HG03045 (cell line): ENCODE measurements around the gene TMEM175.

Experiments
- ATAC-seq: cut with Tn5 transposase; IDR thresholded peaks from one replicate; pipeline ENCODE4 v1.9.1; 2021; ENCODE audit warnings: mild to moderate bottlenecking, moderate library complexity; ENCODE audit not compliant: unreplicated experiment

The TMEM175 gene

GRCh38 chr4:898869-899555 lies 33.2 kb upstream of the TMEM175 start:
- ATAC-seq: no peak

GRCh38 chr4:899556-899906 lies 32.7 kb upstream of the TMEM175 start:
- ATAC-seq: no peak

- no peak for ATAC-seq
These were observed 32.2 kb upstream of the TMEM175 start for GRCh38 chr4:900073-900472.

- no peak for ATAC-seq
These were observed 31.5 kb upstream of the TMEM175 start for GRCh38 chr4:900721-901120.

- no peak for ATAC-seq
These were observed 30.9 kb upstream of the TMEM175 start for GRCh38 chr4:901192-901910.

- ATAC-seq: no peak
These were observed 28.9 kb upstream of the TMEM175 start for GRCh38 chr4:903066-904046.

GRCh38 chr4:905485-906338 lies 26.5 kb upstream of the TMEM175 start:
- no peak for ATAC-seq

- no peak for ATAC-seq
These were observed 25.7 kb upstream of the TMEM175 start for GRCh38 chr4:906339-907102.

- ATAC-seq: no peak
These were observed 25.2 kb upstream of the TMEM175 start for GRCh38 chr4:907103-907400.

- ATAC-seq: no peak
These were observed 24.4 kb upstream of the TMEM175 start for GRCh38 chr4:907691-908425.

GRCh38 chr4:909131-909571 lies 23.1 kb upstream of the TMEM175 start:
- ATAC-seq: no peak

- no peak for ATAC-seq
These were observed 22.4 kb upstream of the TMEM175 start for GRCh38 chr4:909821-910220.

GRCh38 chr4:910366-911091 lies 21.7 kb upstream of the TMEM175 start:
- ATAC-seq: no peak

GRCh38 chr4:911221-911751 lies 21.0 kb upstream of the TMEM175 start:
- no peak for ATAC-seq

- ATAC-seq: no peak
These were observed 20.3 kb upstream of the TMEM175 start for GRCh38 chr4:911871-912490.

- ATAC-seq: no peak
These were observed 19.5 kb upstream of the TMEM175 start for GRCh38 chr4:912548-913279.

GRCh38 chr4:913280-913618 lies 19.0 kb upstream of the TMEM175 start:
- no peak for ATAC-seq
